Measurements from ENCODE around the gene PIGH.
A peak's percentile ranks its signal among the peaks of the same experiment; 100 is the strongest.

The PIGH gene

GRCh38 chr14:67620217-67620785 lies 20.2 kb upstream of the PIGH start:
- Histone ChIP-seq H3K4me3 (replicated peaks; ENCODE audit: low read depth, low read length) (peak overlapping the region; percentile 70), H3K36me3 (ENCODE audit: control insufficient read depth, insufficient read depth, low read length) (no peaks in the 10 kb centered on the region), H3K27me3 (replicated peaks; ENCODE audit: control insufficient read depth, insufficient read depth, low read length) (no peaks in the 10 kb centered on the region; the same call in none of the 2 replicates)
- no peak for DNase-seq (ENCODE audit: extremely low read depth, insufficient read length)
- TF ChIP-seq CTCF (IDR thresholded peaks at IDR 0.05; ENCODE audit: insufficient read depth, low read length, poor library complexity, severe bottlenecking), result no peak

- TF ChIP-seq CTCF (IDR thresholded peaks at IDR 0.05; ENCODE audit: insufficient read depth, low read length, poor library complexity, severe bottlenecking), result peak; percentile 9
- peak; percentile 92 for DNase-seq (ENCODE audit: extremely low read depth, insufficient read length)
- Histone ChIP-seq H3K36me3 (ENCODE audit: control insufficient read depth, insufficient read depth, low read length) (no peaks in the 10 kb centered on the region), H3K27me3 (replicated peaks; ENCODE audit: control insufficient read depth, insufficient read depth, low read length) (no peaks in the 10 kb centered on the region; the same call in none of the 2 replicates), H3K4me3 (replicated peaks; ENCODE audit: low read depth, low read length) (peak within 1 kb of the TSS; percentile 70)
Observed at GRCh38 chr14:67619446-67620216, 19.6 kb upstream of the PIGH start, which contains the start of gene ARG2. Gene ARG2, plus strand, starts transcription at chr14:67619920. Its CDS starts 58 bp downstream, at chr14:67619978.

GRCh38 chr14:67618617-67619063 lies 18.6 kb upstream of the PIGH start:
- no peaks in the 10 kb centered on the region; the same call in none of the 2 replicates for H3K27me3 ChIP-seq (replicated peaks; ENCODE audit: control insufficient read depth, insufficient read depth, low read length)
- no peak overlapping the region for H3K4me3 ChIP-seq (replicated peaks; ENCODE audit: low read depth, low read length)
- DNase-seq (ENCODE audit: extremely low read depth, insufficient read length), result peak; percentile 37
- peak; percentile 65 for TF ChIP-seq CTCF (IDR thresholded peaks at IDR 0.05; ENCODE audit: insufficient read depth, low read length, poor library complexity, severe bottlenecking)
- no peaks in the 10 kb centered on the region for H3K36me3 ChIP-seq (ENCODE audit: control insufficient read depth, insufficient read depth, low read length)

- no peak for DNase-seq (ENCODE audit: extremely low read depth, insufficient read length)
- Histone ChIP-seq H3K36me3 (ENCODE audit: control insufficient read depth, insufficient read depth, low read length) (no peaks in the 10 kb centered on the region), H3K4me3 (replicated peaks; ENCODE audit: low read depth, low read length) (no peak overlapping the region), H3K27me3 (replicated peaks; ENCODE audit: control insufficient read depth, insufficient read depth, low read length) (no peaks in the 10 kb centered on the region; the same call in 1 of the 2 replicates)
- no peak for TF ChIP-seq CTCF (IDR thresholded peaks at IDR 0.05; ENCODE audit: insufficient read depth, low read length, poor library complexity, severe bottlenecking)
Observed at GRCh38 chr14:67610491-67610890, 10.4 kb upstream of the PIGH start.

- no peaks in the 10 kb centered on the region for H3K36me3 ChIP-seq (ENCODE audit: control insufficient read depth, insufficient read depth, low read length)
- no peak for DNase-seq (ENCODE audit: extremely low read depth, insufficient read length)
- no peak overlapping the region for H3K4me3 ChIP-seq (replicated peaks; ENCODE audit: low read depth, low read length)
- TF ChIP-seq CTCF (IDR thresholded peaks at IDR 0.05; ENCODE audit: insufficient read depth, low read length, poor library complexity, severe bottlenecking), result no peak
- H3K27me3 ChIP-seq (replicated peaks; ENCODE audit: control insufficient read depth, insufficient read depth, low read length), result no peaks in the 10 kb centered on the region; the same call in 1 of the 2 replicates
Observed at GRCh38 chr14:67609642-67610310, 9.7 kb upstream of the PIGH start.
